ENCODE data around the gene INPP1. TPM values are rescaled to one million over a fixed set of nuclear protein-coding genes. Genes with fewer than 3 reads are reported as not detected.
"Not testable (repeated sequence)": the region's sequence is repeated elsewhere in the genome, so short reads cannot be mapped to it uniquely, and the experiment has no call there.

The INPP1 gene
- 12.0 and 12.6 TPM in 2 replicates for total RNA-seq (2014; rRNA removed; shearing (Covaris generic))
- polyA plus RNA-seq (2014; cell fraction: nucleus; rRNA removed) = 2.2 and 6.6 TPM in 2 replicates

GRCh38 chr2:190343536-190344275, at the start of gene INPP1:
Gene INPP1 (plus strand): TSS chr2:190343589. CDS start chr2:190360103, 16,514 bp downstream.
- peak; percentile 25 for DNase-seq (ENCODE audit: extremely low read depth, low read depth)

GRCh38 chr2:190297880-190298279, 45.5 kb upstream of the INPP1 start:
- DNase-seq (ENCODE audit: extremely low read depth, low read depth) = not testable (repeated sequence)

GRCh38 chr2:190301032-190301431, 42.4 kb upstream of the INPP1 start:
- DNase-seq (ENCODE audit: extremely low read depth, low read depth) = no peak

GRCh38 chr2:190302052-190302451, 41.3 kb upstream of the INPP1 start:
- no peak for DNase-seq (ENCODE audit: extremely low read depth, low read depth)

- no peak for DNase-seq (ENCODE audit: extremely low read depth, low read depth)
Measured at GRCh38 chr2:190303647-190304046, 39.7 kb upstream of the INPP1 start.

GRCh38 chr2:190304404-190304803, 39.0 kb upstream of the INPP1 start:
- DNase-seq (ENCODE audit: extremely low read depth, low read depth) = no peak

GRCh38 chr2:190308031-190308430, 35.4 kb upstream of the INPP1 start:
- no peak for DNase-seq (ENCODE audit: extremely low read depth, low read depth)

GRCh38 chr2:190311893-190312634, 31.3 kb upstream of the INPP1 start:
- DNase-seq (ENCODE audit: extremely low read depth, low read depth) = no peak

- not testable (repeated sequence) for DNase-seq (ENCODE audit: extremely low read depth, low read depth)
Measured at GRCh38 chr2:190312635-190313025, 30.8 kb upstream of the INPP1 start.

- DNase-seq (ENCODE audit: extremely low read depth, low read depth) = no peak
Measured at GRCh38 chr2:190313880-190314279, 29.5 kb upstream of the INPP1 start.

- no peak for DNase-seq (ENCODE audit: extremely low read depth, low read depth)
Measured at GRCh38 chr2:190315273-190315672, 28.1 kb upstream of the INPP1 start.

GRCh38 chr2:190318514-190318913, 24.9 kb upstream of the INPP1 start:
- DNase-seq (ENCODE audit: extremely low read depth, low read depth) = no peak

GRCh38 chr2:190318931-190319554, 24.3 kb upstream of the INPP1 start:
- DNase-seq (ENCODE audit: extremely low read depth, low read depth) = no peak

- peak; percentile 99 for DNase-seq (ENCODE audit: extremely low read depth, low read depth)
Measured at GRCh38 chr2:190319555-190320498, 23.6 kb upstream of the INPP1 start, which contains the start of gene HIBCH. Gene HIBCH (minus strand): TSS chr2:190319826. CDS start chr2:190319750, 76 bp downstream.

- DNase-seq (ENCODE audit: extremely low read depth, low read depth) = no peak
Measured at GRCh38 chr2:190320696-190321095, 22.7 kb upstream of the INPP1 start.

GRCh38 chr2:190323406-190323805, 20.0 kb upstream of the INPP1 start:
- DNase-seq (ENCODE audit: extremely low read depth, low read depth) = no peak

- DNase-seq (ENCODE audit: extremely low read depth, low read depth) = no peak
Measured at GRCh38 chr2:190325588-190325987, 17.8 kb upstream of the INPP1 start.

- DNase-seq (ENCODE audit: extremely low read depth, low read depth) = no peak
Measured at GRCh38 chr2:190327867-190328572, 15.4 kb upstream of the INPP1 start.

- no peak for DNase-seq (ENCODE audit: extremely low read depth, low read depth)
Measured at GRCh38 chr2:190328573-190329147, 14.7 kb upstream of the INPP1 start.
